T47D (cell line): Measurements from ENCODE around the gene SORBS1.

Experiments
- DNase-seq, 2 experiments: peaks; one replicate each; pipeline versions ENCODE4 v3.0.0 to v3.0.0-alpha.2; 2011 to 2012; ENCODE audit warnings: low read depth in 1 of 2, low spot score in 1 of 2
- JUND ChIP-seq: IDR thresholded peaks from 2 replicates; pipeline ENCODE4 v1.6.1; 2012; ENCODE audit warnings: low read depth
- in situ Hi-C: cut with HindIII; loops from 2 replicates; pipeline ENCODE4 v1.10.0; 2016; ENCODE audit warnings: low sequenced_read_pairs, low pct_unique_long_range_greater_than_20kb

Gene SORBS1

DNA sequence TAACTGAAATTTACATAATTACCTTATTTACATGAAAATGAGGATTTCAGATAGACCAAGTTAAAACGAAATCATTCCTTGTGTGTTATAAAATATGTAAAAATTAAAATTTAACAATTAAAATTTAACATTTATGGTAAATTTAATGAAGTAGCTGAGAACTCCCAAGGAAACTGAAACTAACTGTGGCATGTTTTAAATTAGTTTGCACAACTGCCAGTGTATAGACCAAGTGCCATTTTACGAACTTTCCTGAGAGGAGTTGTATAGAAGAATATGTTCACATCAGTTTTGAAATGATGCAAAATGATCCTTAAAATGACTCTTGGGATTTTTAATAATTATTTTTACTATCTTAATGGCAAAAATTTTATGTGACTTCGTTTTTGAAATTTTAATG, 293.9 kb downstream of the SORBS1 start:
- DNase-seq = no peak
- in situ Hi-C loops = no loop called here
- no peak for TF ChIP-seq JUND

DNA sequence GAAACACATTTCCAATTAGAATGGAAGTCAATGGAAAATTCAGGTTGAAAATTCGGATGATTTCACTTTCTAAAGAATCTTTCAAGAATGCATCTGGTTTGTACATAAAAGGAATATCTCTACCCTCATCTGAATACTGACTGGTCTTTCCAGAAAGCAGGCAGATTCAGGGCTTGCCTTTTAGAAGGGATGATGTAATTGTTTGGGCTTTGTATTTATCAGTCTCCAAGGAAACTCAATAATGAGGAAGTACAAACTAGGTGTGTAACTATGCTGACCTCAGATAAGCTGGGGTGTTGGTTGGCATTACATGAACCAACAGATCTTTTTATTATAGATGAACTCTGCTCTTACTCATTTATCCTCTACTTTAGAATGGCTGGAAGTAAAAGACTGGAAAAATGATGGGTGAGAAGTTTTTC, 294.5 kb downstream of the SORBS1 start:
- TF ChIP-seq JUND = peak; percentile 70; the same call in 1 of the 2 replicates
- in situ Hi-C loops = no loop called here
- DNase-seq = peak in 1 of 2 experiments; percentile 79

DNA sequence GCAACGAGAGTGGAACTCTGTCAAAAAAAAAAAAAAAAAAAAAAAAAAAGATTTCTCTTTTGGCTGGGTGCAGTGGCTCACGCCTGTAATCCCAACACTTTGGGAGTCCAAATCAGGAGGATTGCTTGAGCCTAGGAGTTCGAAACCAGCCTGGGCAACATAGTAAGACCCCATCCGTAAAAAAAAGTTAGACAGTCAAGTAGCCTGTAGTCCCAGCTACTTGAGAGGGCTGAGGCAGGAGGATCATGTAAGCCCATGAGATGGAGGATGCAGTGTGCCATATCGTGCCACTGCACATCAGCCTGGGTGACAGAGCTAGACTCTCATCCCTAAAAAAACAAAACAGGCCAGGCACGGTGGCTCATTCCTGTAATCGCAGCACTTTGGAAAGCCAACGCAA, 295.6 kb downstream of the SORBS1 start:
- TF ChIP-seq JUND = no peak
- no peak for DNase-seq
- in situ Hi-C loops = no loop called here

DNA sequence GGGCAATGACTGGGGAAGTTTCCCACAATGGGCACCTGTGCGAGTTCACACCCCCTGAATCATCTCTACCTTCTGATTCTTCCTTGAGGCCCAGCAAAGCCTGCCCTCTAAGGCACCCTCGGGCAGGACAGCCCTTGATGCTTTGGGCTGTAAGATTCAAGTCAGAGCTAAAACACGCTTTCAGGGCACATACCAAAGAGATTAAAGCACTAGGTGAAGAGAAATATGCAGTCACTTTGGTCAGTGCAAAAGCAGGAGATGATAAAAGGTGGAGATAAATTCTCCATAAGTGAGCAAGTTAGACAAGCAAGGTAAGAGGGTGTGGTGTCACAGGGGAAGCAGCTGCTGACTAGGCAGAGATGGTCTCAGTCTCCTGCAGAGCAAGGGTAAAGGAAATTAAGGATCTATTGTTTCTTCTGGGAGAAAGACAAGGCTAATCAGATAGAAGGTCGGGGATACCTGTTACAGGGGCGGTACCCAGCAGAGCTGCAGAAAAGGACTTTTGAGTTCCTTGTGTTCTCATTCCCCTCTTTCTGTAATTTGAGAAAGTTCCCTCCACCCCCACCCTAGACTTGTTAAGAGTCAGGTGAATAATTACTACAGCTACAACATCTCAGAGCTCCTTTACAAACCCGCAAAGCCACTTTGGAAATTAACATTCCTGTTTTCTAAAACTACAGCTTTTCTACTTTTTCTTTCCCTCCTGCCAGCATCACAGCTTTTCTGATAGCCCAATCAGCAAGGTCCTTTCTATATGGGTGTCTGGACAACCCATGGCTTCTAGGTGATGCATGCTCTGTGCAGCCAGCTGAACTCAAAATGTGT, 296.7 kb downstream of the SORBS1 start:
- TF ChIP-seq JUND = no peak
- peak in 1 of 2 experiments; percentile 17 for DNase-seq
- in situ Hi-C loops = no loop called here

DNA sequence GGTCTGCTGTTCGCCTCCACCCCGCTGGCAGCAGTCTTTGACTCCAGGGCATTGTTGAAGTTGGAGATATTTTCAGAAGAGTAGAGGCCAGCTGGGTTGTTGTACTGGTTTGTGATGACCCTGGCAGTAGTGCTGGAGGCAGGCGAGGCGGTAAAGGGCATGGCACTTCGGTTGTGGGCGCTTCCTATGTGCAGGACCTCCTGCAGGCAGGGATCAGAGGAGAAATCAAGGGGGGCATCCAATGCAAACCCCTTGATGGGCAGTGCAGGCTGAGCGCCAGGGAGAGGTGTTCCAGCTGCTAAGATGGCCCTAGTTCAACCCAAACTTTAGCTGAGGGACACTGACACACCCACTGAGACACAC, 297.3 kb downstream of the SORBS1 start:
- in situ Hi-C loops = no loop called here
- no peak for TF ChIP-seq JUND
- DNase-seq = no peak

DNA sequence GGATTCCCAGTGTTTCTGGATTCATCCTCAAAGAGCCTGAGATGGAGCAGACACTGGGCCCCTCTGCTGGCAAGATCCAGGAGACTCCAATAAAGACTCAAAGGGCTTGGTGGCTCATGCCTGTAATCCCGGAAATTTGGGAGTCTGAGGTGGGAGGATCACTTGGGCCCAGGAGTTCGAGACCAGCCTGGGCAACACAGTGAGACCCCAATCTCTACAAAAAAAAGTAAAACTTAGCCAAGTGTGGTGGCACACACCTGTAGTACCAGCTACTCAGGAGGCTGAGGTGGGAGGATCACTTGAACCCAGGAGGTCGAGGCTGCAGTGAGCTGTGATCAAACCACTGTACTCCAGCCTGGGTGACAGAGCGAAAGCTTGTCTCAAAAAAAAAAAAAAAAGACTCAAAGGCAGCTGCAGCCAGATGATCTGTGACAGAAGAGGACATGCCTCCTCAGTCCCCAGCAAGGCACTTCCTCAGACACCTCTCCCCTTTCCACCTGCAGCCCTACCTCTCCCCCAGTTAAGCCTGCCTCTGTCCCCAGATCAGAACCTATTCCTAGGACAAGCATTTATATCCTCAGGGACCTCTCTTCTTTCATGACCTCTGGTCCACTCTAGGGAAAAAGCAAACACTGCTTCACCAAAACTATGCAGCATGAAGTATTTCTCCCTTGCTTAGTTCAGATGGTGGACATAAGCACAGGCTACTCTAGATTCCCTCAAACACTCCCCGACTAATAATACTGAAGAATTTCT, 298.2 kb downstream of the SORBS1 start:
- TF ChIP-seq JUND = no peak
- peak in 1 of 2 experiments; percentile 33 for DNase-seq
- in situ Hi-C loops = no loop called here

DNA sequence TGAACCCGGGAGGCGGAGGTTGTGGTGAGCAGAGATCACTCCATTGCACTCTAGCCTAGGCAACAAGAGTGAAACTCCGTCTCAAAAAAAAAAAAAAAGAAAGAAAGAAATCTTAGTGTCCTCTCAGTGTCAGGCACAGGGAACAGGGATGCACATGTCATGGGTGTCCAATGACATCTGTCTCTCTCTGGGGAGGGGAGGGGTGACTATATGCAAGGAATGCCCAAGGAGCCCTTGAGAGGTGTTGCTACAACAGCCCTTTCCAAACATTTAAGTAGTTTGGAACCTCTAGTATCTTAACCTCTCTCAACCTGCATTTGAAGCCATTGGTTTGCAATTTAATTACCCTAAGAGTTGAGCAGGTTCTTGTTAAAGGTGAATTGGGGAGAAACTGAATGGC, 299.2 kb downstream of the SORBS1 start:
- no peak for DNase-seq
- TF ChIP-seq JUND = no peak
- in situ Hi-C loops = no loop called here
